Suppressor macrophage treated with lipopolysaccharide for 1 hour (primary cell): ENCODE data around the gene RIPK4.
A peak's percentile ranks its signal among the peaks of the same experiment; 100 is the strongest.

Experiments
- DNase-seq, 3 donors: peaks; one replicate each; pipeline ENCODE4 v3.0.0-alpha.2; 2020 to 2022

Gene RIPK4

DNA sequence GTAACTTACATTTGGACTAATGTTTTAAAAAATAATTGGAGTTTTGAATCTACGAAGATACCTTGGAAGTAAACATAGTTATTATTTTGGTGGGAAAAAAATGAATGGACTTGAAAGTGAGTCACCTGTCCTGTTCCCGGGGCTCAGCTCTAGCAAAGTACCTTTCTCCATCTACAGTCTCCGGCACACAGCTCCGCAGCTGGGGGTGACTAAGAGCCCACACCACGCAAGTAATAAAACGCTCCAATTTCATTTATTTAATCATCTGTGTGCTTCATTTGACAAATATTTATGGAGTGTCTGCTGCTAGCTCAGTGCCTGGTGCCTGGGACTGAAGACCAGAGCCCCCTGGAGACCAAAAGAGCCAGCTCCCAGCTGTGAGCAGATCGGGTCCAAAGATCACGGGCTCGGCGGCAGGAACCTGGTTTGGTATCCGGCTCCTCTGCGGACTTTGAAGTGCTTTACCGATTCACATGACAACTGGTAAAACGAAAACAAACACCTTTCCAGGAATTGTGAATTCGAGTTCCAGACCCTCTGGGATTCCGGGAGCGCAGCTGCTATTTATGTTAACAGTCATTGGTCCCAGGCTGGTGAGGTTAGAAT is 1.7 kb upstream of the RIPK4 start:
- DNase-seq: peak; percentile 21 to 40 (median 32)

DNA sequence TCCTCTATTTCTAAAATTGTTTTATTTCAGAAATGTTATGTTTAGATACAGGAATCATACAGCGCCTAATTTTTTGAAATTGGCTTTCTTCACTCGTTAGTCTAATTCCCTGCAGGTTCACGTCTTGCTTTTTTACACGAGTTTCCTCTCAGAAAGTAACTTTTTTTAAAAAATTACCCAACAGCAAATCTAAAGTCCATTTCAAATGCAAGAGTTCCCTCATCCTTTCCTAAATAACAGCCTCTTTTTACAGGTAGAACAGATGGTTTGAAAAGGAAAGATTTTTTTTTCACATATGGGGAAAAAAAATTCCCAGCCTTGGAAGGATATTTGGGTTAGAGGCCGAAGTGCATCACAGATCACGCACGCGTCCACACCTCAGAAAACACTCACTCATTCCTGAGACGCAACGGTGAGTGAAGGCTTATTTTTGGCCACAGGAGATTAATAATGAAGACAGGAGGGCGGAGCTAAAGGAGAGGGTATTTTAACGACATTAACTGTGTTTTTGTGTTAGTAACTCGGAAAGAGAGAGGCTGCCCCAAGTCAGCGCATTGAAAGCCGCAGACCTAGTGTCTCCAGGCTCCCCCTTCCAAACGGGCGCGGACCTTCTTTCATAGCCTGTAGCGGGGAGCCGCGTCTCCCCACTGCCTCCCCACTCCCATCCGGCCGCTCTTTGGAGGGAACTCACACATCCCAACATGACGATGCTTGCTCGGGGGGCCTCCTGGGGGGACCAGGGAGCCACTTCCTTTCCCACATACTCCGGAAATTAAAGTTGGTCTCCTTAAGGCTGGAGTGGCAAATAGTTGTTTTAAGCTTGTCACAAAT is 969 bp upstream of the RIPK4 start:
- no peak for DNase-seq

DNA sequence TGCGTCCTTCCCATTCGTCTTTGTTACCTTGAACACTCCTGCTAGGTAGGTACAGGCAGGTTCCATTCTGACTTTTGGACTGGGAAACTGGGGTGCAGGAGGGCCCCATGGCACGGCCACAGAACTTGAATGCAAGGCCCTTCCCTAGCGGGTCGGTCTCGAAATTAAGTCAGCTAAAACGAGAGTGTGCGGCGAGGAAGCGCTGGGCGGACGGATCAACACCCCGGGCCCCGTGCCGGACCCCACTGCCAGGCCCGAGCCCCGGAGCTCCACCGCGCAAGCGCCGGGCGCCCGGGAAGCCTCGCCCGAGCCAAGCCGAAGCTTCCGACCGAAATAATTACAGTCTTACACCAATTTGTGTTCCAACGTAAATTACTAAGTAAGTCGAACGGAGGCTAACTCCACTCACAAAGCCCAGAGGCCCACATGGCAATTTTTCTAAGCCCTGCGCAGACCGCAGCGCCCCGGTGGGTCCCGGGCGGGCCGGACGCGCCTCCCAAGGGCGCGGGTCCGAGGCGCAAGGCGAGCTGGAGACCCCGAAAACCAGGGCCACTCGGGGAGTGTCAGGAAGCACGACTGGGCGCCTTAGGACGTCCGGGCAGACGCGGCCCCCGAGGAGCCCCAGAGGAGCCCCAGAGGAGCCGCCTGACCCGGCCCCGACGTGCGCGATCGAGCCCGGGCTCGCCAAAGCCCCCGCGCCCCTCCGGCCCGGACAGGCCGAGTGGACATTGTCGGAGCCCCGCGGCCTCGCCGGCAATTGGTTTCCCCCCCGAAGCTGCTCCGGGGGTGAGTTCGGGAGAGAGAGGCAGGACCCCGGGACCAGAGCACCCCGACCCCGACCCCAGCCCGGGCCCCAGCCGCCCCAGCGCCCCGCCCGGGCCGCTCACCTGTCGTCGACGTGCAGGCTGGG is 624 bp downstream of the RIPK4 start:
- DNase-seq: no peak

DNA sequence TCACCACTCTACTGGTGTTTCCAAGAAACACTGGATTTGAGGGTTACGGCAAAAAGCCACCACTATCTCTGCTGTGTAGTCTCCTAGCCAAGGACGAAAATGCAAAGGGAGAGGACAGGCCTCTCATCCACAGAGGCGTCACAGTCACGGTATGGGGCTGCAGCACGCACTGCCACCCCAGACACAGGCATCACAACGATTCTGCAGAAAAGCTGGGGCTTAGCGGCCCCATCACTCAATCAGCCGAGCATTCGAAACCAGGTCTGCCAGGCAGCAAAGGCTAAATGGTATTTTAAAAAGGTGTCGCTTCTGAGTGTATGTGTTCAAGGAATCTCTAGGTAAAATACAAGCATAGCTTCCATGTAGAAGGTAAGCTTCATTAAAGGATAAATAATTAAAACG is 1.4 kb downstream of the RIPK4 start:
- DNase-seq: no peak

DNA sequence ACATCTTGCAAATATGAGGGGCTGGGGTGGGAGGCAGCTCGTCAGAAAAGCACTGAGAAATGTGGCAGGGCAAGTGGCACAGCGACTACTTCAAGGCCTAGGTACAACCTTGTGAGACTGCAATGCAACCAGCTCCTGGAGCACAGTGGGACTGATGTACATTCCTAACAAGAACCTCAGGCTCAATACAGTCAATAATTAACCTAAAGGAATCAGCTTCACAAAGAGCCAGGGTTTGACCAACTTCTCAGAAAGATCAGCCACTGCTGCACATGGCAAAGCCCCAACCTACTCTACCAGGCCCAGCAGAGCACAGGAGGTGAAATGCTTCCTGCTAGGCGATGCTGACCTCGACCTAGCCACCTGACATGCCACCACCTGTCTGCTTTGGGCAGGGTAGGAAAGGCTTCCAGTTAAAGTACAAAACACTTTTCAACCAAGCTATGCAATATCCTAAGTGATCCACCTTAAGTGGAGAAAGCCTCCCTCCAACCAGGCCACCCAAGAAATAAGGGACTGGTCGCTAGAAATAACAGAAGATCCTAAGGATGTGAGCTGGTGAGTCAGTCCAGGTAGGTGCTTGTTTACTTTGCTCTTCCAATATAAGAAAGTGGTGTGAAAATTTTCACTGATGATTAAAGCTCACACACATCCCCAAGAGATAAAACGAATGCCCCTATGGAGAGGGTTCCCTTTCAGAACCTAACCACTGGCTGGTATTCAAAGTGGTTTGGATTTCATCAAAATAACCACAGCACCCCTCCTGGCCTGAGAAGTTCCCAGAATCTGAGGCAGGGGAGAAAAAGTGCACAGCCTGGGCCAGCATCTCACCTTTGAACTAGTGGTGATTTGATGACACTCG is 2.1 kb downstream of the RIPK4 start:
- no peak for DNase-seq

DNA sequence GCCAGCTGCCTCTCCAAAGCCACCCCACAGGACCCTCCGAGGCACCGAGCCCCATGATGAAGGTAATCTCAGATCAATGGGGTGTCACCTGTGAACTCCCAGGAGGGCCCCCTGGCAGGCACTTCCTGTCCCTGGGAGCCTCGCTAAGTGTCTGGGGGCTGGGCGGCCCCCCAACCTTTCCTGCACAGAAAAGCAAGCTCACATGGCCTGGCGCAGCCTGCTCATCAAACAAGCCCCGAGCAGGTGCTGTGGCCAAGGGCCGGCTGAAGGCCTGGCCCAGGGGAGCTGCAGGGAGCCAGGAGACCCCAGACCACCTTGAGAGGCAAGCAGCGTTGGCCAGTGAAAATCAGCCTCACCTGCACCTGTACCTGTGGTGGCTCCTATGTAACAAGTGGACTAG is 2.9 kb downstream of the RIPK4 start:
- DNase-seq: no peak

DNA sequence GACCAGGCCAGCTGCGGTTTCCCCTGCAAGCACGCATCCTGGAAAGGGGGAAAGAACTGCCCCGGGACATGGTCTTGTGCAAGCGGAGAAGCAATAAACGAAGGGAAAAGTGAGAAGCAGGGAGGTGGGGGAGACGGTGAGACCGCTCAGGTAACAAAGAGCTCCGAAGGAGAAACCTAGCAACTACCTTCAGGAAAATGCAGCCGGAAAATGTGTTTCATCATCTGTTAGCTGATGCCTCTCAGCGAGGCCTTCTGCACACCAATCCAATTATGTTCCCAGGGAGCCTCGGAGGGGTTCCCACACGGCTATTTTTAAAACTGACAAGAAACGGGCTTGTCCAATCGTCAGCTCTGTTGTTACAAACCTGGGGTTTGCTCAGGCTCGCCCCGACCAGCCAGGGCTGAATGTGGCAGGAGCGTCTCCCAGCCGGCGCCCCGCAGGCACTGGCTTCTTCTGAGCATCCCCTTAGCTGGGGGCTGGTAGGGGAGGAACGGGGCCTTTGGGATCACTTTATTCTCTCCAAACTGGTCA is 3.4 kb downstream of the RIPK4 start:
- no peak for DNase-seq

DNA sequence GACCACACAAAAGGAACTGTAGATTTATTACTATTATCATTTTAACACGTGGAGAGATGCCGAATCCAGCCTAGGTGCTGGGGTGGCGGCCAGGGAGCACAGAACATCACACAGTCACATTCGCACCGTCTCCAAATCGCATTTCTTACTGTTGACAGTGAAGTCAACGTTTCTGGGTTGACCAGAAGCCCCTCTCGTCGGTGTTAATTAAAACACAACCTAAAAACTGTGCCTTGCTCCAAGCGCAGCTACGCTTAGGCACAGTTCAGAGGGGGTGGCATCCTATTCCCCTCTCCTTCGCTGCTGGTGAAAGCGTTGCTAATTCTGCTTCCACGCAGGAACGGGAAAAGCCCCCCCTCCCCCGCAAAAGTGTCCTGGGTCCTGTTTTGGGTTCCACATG is 4.1 kb downstream of the RIPK4 start:
- no peak for DNase-seq

DNA sequence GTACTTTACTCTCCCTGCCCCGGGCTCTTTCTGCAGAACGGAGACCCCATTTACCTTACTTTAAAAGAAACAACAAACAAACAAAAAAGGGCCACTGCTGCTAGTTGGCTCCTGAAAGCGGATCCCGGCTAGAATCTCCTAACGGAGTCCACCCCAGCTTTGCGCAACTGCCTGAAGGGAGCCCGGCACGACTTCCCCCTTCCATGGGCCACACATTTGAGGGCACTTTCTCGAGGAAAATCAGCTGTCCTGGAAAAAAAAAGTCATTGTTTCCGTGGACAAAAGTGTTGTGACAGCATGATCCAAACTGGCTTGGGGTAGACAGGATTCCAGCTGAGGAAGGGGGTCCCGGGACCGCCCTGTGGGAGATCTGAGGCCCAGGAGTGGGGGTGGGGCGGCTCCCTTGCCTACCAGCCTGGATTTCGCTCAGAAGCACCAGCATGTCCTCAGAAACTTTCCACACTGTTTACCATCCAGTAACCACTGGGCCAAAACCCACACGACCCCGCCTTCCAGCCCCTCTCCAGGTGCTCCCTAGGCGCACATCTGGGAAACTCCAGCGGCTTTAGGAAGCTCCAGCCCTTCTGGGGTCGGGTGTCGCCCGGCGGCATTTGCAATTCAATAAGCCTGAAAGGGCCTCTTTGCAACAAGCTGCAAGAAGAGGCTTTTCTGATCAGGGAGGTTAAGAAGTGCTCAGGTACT is 4.8 kb downstream of the RIPK4 start:
- peak; percentile 86 to 89 (median 87) for DNase-seq

DNA sequence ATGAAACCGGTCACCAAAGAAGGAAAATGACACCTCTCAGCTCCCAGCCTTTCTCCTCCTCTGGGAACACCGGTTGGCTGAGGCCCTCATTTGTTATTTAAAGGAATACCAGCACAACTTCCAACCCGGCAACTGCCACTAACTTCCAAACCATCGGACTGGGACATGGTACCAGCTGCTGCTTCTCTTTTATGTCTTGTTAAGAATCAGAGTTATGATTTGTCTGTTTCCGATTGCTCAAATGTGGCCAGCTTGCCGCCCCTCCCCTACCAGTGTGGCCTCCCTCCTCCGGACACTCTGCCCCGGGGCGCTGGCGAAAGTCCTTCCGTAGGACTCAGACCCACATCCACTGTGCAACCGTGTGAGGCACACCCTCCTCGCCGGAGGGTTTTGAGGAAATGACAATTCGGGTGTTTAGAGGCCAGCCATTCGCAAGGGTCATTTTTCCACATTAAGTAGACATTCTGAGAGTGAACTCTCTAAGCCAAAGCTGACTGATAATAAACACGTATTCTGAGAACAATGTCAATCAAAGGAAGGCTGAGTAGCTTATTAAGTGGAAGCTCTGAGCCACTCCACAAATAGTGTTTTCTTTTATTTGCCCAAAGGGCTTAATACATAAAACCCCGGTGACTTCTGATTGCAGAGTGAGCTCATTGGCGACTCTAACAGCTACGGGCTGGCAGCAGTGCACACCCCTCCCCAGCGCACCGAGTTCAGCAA is 5.5 kb downstream of the RIPK4 start:
- peak; percentile 87 to 88 (median 88) for DNase-seq

- no peak for DNase-seq
Observed at GRCh38 chr21:41760411-41760810, 6.4 kb downstream of the RIPK4 start.

DNA sequence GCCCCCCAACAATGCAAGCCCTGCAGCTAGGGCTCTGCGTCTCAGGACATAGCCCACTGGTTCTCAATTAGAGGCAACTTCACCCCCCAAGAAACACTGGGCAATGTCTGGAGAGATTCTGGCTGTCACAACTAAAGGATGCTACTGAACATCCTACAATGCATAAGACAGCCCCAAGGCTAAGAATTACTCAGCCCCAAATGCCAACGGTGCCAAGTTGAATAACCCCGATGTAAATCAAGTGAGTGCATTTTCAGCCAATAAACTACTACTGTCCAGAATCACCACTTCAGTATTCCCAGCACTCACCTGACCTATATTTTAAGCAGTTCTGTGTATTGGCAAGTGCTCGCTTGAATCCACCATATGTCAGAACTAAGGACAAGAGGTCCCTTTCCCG is 6.9 kb downstream of the RIPK4 start:
- DNase-seq: no peak

DNA sequence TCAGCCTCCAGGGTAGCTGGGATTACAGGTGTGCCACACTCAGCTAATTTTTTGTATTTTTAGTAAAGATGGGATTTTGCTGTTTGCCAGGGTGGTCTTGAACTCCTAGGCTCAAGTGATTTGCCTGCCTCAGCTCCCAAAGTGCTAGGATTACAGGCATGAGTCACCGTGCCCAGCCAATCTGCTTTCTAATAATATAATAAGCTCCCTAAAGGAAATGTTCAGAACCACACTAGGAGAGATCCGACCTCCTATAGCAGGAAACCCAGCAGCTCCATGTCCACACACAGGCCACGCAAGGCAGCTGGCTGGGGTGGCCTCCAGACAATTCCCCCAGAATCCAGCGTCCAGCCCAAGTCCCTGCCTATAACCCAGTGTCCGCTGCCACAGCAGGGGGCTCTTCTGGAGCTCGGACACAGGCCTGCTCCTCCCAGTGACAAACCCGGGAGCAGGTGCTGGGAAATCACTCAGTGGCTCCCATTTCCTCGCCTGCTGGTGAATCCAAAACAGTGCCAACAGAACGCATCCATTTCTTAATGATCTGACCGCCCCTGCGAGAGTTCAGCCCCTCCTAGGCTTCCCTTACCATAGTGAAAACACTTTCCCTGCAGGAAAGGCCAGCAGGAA is 7.5 kb downstream of the RIPK4 start:
- no peak for DNase-seq

GRCh38 chr21:41758550-41758949 is 8.3 kb downstream of the RIPK4 start:
- DNase-seq: no peak

DNA sequence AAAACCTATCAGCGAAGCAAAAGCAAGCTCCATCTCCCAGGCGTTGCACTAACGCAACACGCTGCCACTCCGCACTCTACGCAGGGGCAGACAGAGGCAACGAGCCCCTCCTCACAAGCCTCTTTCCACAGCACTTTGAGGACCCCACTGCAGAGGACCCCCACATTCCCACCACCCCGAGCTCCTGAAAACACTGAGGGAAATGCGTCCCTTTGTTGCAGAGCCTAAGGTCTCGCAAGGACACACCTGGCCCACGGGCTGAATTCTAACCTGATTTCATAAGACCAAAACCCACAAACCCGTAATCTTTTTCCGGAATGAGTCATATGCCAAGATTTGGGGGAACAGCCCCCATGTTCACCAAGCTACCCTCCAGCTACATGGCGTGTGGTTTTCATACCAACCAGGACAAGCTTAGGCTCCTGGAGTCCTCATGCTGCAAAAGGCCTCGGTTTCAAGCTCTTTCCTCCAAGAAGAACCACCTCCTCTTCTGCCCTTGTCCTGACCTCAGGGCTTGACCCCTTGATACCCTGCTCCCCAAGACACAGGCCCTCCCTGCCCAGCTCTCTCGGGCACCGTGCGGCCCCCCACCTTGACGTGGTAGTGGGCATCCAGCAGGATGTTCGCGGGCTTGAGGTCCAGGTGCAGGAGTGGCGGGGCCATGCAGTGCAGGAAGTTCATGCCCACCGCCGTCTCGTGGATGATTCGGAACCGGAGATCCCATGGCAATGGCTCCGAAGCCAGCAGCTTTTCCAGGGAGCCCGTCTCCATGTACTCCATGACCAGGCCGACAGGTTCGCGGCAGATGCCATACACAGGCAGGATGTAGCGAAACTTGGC is 10.7 kb downstream of the RIPK4 start:
- DNase-seq: no peak

GRCh38 chr21:41755258-41755933 is 11.5 kb downstream of the RIPK4 start:
- no peak for DNase-seq

- no peak for DNase-seq
Observed at GRCh38 chr21:41754479-41754891, 12.4 kb downstream of the RIPK4 start.

DNA sequence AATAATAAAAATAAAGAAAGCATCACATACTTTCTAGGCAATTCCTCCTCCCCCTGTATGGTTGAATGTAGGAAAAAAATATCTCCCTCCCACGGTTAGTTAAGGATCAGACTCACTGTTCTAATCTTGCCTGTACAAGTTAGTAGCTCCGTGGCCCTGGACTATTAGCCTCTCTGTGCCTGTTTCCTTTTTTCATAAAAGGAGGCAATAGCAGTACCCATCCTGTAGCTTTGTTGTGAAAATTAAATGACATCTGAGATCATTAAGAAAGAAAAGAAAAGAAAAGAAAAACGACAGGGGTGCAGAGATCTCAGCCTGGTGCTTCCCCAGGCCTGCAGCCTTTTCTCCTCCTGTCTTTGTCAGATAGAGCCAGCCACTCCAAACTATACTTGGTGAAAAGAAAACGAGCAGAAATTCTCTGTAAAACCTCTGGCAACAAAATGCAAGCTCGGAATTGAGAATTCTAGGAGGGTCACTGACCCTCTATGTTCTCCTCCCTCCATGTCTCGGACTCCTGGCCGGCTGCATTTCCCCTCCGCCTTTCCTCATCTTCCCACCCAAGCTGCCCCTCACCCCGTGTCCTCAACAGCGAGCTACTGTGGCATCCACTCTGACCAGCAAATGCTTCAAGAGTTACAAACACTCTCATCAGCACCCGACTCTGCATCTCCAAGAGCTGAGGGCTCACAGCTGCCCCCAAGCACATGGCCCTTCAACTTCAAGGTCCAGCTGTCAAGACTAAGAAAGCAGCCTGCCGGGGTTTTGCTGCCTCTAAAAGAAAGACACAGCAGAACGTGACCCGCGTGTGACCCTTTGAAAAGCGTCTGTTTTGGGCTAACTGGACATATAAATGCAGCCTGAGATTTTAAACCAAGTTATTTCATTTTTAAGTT is 13.6 kb downstream of the RIPK4 start:
- no peak for DNase-seq
